ENCODE data around the gene NCOA1.

- TF ChIP-seq CTCF (conservative IDR thresholded peaks at IDR 0.05; ENCODE audit: low read depth, low read length): no peak
- TF ChIP-seq EZH2 (IDR thresholded peaks at IDR 0.05; ENCODE audit: borderline replicate concordance, low read depth, low read length, poor library complexity, severe bottlenecking): no peak
These were observed 34.2 kb upstream of the NCOA1 start for GRCh38 chr2:24456599-24457556.

All from A673 (cell line).